ENCODE measurements around the gene HMOX1. TPM values are rescaled to one million over a fixed set of nuclear protein-coding genes. Genes with fewer than 3 reads are reported as not detected.

The HMOX1 gene
- total RNA-seq, 8 experiments from 2014 or later, result 1.9 to 60.6 (median 14.3) TPM

GRCh38 chr22:35406443-35406842 is 25.5 kb downstream of the HMOX1 start:
- Histone ChIP-seq H3K4me3 (no peak overlapping the region), H3K4me1 (replicated peaks in 1 of 2) (no peaks in the 10 kb centered on the region), H3K27ac (no peak overlapping the region)
- 80 to 100% (median 95%) methylated on average over 1 to 9 of the region's 13 CpGs; no CpG with 5 or more reads in 5 of the 10 experiments for WGBS, 10 experiments
- in situ Hi-C loops (cut with MboI; ENCODE audit: low pct_unique_long_range_greater_than_20kb in 2 of 9, low sequenced_read_pairs in 9 of 9, unreplicated experiment in 9 of 9), result no loop called here
- ATAC-seq (replicated peaks in 6 of 8), result no peak

GRCh38 chr22:35407362-35407761 is 26.5 kb downstream of the HMOX1 start:
- 50 to 100% (median 77%) methylated on average over 1 to 5 of the region's 7 CpGs; no CpG with 5 or more reads in 1 of the 10 experiments for WGBS, 10 experiments
- Histone ChIP-seq H3K4me3 (no peak overlapping the region), H3K4me1 (replicated peaks in 1 of 2) (no peaks in the 10 kb centered on the region), H3K27ac (no peak overlapping the region)
- no peak for ATAC-seq (replicated peaks in 6 of 8)
- in situ Hi-C loops (cut with MboI; ENCODE audit: low pct_unique_long_range_greater_than_20kb in 2 of 9, low sequenced_read_pairs in 9 of 9, unreplicated experiment in 9 of 9), result no loop called here

DNA sequence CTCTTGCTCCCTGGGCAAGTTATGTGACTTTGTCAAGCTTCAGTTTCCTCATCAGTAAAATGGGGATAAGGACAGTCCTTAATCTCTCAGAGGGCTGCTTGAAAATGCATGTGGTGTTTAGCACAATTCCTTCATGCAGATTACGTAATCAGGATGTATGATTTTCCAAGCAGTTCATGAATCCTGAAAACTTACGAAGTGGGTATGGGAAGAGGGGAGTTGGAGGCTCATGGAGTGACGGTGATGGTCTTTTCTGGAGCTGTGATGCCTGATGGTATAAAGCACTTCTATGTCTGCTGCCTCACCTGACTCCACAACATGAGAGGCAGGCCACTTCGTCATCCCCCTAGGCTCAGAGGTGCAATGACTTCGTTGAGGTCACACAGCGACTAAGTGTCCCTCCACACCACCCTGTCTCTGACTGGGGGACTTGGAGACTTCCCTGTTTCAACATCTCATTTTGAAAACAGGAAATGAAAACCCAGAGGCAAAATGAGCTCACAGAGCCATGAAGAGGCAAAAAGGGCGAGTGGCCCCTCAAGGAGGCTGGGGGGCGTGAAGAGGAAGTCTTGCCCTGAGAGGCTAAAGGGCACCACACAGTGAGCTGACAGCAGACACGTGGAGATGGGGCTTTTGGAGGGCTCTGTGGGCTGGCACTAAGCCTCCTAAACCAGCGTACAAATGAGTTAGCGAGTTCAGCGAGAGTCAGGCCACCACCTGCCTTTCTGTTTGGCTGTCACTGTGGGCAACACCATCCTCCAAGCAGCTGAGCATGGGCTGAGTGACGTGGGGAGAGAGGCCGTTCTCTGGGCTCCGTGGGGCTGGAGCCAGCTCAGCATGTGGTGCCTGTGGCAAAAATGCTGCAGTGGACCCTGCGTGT is 29.1 kb downstream of the HMOX1 start:
- in situ Hi-C loops (cut with MboI; ENCODE audit: low pct_unique_long_range_greater_than_20kb in 2 of 9, low sequenced_read_pairs in 9 of 9, unreplicated experiment in 9 of 9), result no loop called here
- 79 to 100% (median 93%) methylated on average over 1 to 9 of the region's 16 CpGs; no CpG with 5 or more reads in 1 of the 10 experiments for WGBS, 10 experiments
- H3K4me3 ChIP-seq, result no peak overlapping the region
- H3K4me1 ChIP-seq (replicated peaks in 1 of 2), result no peaks in the 10 kb centered on the region
- no peak overlapping the region for H3K27ac ChIP-seq
- no peak for ATAC-seq (replicated peaks in 6 of 8)

DNA sequence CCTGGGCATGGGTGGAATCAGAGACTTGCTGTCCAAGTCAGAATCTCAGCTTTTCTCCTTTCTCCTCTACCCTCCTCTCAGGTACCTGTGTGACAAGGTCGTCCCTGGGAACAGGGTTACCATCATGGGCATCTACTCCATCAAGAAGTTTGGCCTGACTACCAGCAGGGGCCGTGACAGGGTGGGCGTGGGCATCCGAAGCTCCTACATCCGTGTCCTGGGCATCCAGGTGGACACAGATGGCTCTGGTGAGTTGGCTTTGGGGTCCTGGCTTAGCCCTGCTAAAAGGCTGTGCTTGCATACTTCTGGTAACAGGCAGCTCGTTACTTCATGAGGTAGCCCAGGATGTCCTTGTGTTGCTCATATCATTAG is 29.8 kb downstream of the HMOX1 start:
- WGBS, 10 experiments, result 90 to 100% (median 100%) methylated on average over 2 to 5 of the region's 6 CpGs; no CpG with 5 or more reads in 5 of the 10 experiments
- in situ Hi-C loops (cut with MboI; ENCODE audit: low pct_unique_long_range_greater_than_20kb in 2 of 9, low sequenced_read_pairs in 9 of 9, unreplicated experiment in 9 of 9), result no loop called here
- ATAC-seq (replicated peaks in 6 of 8), result no peak
- no peak overlapping the region for H3K27ac ChIP-seq
- no peaks in the 10 kb centered on the region for H3K4me1 ChIP-seq (replicated peaks in 1 of 2)
- H3K4me3 ChIP-seq, result no peak overlapping the region

- ATAC-seq (replicated peaks in 6 of 8), result no peak
- Histone ChIP-seq H3K27ac (no peak overlapping the region), H3K4me1 (replicated peaks in 1 of 2) (no peaks in the 10 kb centered on the region), H3K4me3 (no peak overlapping the region)
- in situ Hi-C loops (cut with MboI; ENCODE audit: low pct_unique_long_range_greater_than_20kb in 2 of 9, low sequenced_read_pairs in 9 of 9, unreplicated experiment in 9 of 9), result no loop called here
- WGBS, 10 experiments, result 83 to 100% (median 89%) methylated on average over 2 to 6 of the region's 7 CpGs; no CpG with 5 or more reads in 4 of the 10 experiments
These were observed 30.2 kb downstream of the HMOX1 start for GRCh38 chr22:35411102-35411501.

DNA sequence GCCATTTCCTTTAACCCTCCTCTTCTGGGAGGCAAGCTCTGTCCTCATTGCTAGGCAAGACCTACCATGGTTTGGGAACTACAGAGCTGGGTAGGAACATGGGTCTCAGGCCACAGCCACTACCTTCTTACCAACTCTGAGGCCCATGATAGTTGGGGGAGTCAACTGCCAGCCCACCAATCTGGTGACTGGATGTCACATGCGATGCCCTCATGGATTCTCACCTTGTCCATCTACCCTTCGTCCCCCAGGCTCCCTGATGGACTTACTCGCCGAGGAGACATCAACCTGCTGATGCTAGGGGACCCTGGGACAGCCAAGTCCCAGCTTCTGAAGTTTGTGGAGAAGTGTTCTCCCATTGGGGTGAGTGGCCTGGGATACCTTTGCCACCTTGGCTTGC is 32.7 kb downstream of the HMOX1 start:
- 100% methylated on average over 2 of the region's 4 CpGs; no CpG with 5 or more reads in 8 of the 10 experiments for WGBS, 10 experiments
- no peaks in the 10 kb centered on the region for H3K4me1 ChIP-seq (replicated peaks in 1 of 2)
- in situ Hi-C loops (cut with MboI; ENCODE audit: low pct_unique_long_range_greater_than_20kb in 2 of 9, low sequenced_read_pairs in 9 of 9, unreplicated experiment in 9 of 9), result no loop called here
- no peak overlapping the region for H3K4me3 ChIP-seq
- ATAC-seq (replicated peaks in 6 of 8), result no peak
- H3K27ac ChIP-seq, result no peak overlapping the region

DNA sequence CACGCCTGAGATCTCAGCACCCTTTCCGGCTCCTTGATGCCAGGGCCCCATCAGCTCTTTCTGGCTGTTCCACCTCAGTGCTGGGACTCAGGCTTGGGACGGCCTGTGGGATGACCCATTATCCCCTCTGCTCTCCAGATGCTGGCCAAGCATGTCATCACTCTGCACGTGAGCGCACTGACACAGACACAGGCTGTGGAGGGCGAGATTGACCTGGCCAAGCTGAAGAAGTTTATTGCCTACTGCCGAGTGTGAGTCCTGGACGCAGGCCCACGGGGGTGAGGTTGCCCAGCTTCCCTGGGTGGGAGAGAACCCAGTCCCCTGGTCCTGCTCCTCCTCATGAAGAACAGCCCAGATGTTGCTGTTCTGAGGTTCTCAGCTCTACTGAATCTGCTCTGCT is 36.7 kb downstream of the HMOX1 start:
- in situ Hi-C loops (cut with MboI; ENCODE audit: low pct_unique_long_range_greater_than_20kb in 2 of 9, low sequenced_read_pairs in 9 of 9, unreplicated experiment in 9 of 9), result no loop called here
- WGBS, 10 experiments, result 80 to 100% (median 95%) methylated on average over 1 to 3 of the region's 9 CpGs; no CpG with 5 or more reads in 6 of the 10 experiments
- Histone ChIP-seq H3K4me1 (replicated peaks in 1 of 2) (no peaks in the 10 kb centered on the region), H3K4me3 (no peak overlapping the region), H3K27ac (no peak overlapping the region)
- ATAC-seq (replicated peaks in 6 of 8), result no peak

DNA sequence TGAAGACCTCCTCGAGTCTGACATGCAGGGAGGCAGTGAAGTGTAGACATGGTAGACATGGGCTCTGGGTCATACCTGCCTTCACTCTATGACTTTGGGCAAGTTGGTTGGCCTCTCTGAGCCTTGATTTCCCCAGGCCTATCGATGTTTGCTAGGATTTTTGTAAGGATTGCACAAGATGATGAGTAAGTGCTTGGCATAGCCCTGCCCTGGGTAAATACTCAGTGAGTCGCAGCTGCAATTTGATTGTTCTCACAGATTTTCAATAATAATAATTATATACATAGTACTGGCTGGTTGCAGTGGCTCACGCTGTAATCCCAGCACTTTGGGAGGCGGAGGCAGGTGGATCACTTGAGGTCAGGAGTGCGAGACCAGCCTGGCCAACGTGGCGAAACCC is 37.2 kb downstream of the HMOX1 start:
- no peak overlapping the region for H3K27ac ChIP-seq
- H3K4me1 ChIP-seq (replicated peaks in 1 of 2), result no peaks in the 10 kb centered on the region
- ATAC-seq (replicated peaks in 6 of 8), result no peak
- WGBS, 10 experiments, result 80 to 100% (median 95%) methylated on average over 1 to 6 of the region's 8 CpGs; no CpG with 5 or more reads in 1 of the 10 experiments
- H3K4me3 ChIP-seq, result no peak overlapping the region
- in situ Hi-C loops (cut with MboI; ENCODE audit: low pct_unique_long_range_greater_than_20kb in 2 of 9, low sequenced_read_pairs in 9 of 9, unreplicated experiment in 9 of 9), result no loop called here

GRCh38 chr22:35418731-35419130 is 37.8 kb downstream of the HMOX1 start:
- no peak overlapping the region for H3K27ac ChIP-seq
- in situ Hi-C loops (cut with MboI; ENCODE audit: low pct_unique_long_range_greater_than_20kb in 2 of 9, low sequenced_read_pairs in 9 of 9, unreplicated experiment in 9 of 9), result no loop called here
- 80 to 100% (median 94%) methylated on average over 1 to 3 of the region's 3 CpGs; no CpG with 5 or more reads in 7 of the 10 experiments for WGBS, 10 experiments
- H3K4me3 ChIP-seq, result no peak overlapping the region
- H3K4me1 ChIP-seq (replicated peaks in 1 of 2), result no peaks in the 10 kb centered on the region
- ATAC-seq (replicated peaks in 6 of 8), result no peak

- no peak for ATAC-seq (replicated peaks in 6 of 8)
- WGBS, 10 experiments, result 89 to 100% (median 98%) methylated on average over 2 to 7 of the region's 10 CpGs; no CpG with 5 or more reads in 2 of the 10 experiments
- H3K4me1 ChIP-seq (replicated peaks in 1 of 2), result no peaks in the 10 kb centered on the region
- H3K27ac ChIP-seq, result no peak overlapping the region
- in situ Hi-C loops (cut with MboI; ENCODE audit: low pct_unique_long_range_greater_than_20kb in 2 of 9, low sequenced_read_pairs in 9 of 9, unreplicated experiment in 9 of 9), result no loop called here
- no peak overlapping the region for H3K4me3 ChIP-seq
These were observed 38.9 kb downstream of the HMOX1 start for GRCh38 chr22:35419756-35420155.

GRCh38 chr22:35421121-35421520 is 40.2 kb downstream of the HMOX1 start:
- Histone ChIP-seq H3K27ac (no peak overlapping the region), H3K4me1 (replicated peaks in 1 of 2) (no peaks in the 10 kb centered on the region), H3K4me3 (no peak overlapping the region)
- in situ Hi-C loops (cut with MboI; ENCODE audit: low pct_unique_long_range_greater_than_20kb in 2 of 9, low sequenced_read_pairs in 9 of 9, unreplicated experiment in 9 of 9), result no loop called here
- WGBS, 10 experiments, result 80 to 97% (median 81%) methylated on average over 1 to 7 of the region's 12 CpGs; no CpG with 5 or more reads in 5 of the 10 experiments
- no peak for ATAC-seq (replicated peaks in 6 of 8)

- in situ Hi-C loops (cut with MboI; ENCODE audit: low pct_unique_long_range_greater_than_20kb in 2 of 9, low sequenced_read_pairs in 9 of 9, unreplicated experiment in 9 of 9), result no loop called here
- WGBS, 10 experiments, result 89 to 100% (median 100%) methylated on average over 1 to 3 of the region's 4 CpGs; no CpG with 5 or more reads in 5 of the 10 experiments
- no peak for ATAC-seq (replicated peaks in 6 of 8)
- Histone ChIP-seq H3K27ac (no peak overlapping the region), H3K4me3 (no peak overlapping the region), H3K4me1 (replicated peaks in 1 of 2) (no peaks in the 10 kb centered on the region)
These were observed 41.2 kb downstream of the HMOX1 start for GRCh38 chr22:35422145-35422544.

GRCh38 chr22:35422936-35423335 is 42.0 kb downstream of the HMOX1 start:
- no peaks in the 10 kb centered on the region for H3K4me1 ChIP-seq (replicated peaks in 1 of 2)
- in situ Hi-C loops (cut with MboI; ENCODE audit: low pct_unique_long_range_greater_than_20kb in 2 of 9, low sequenced_read_pairs in 9 of 9, unreplicated experiment in 9 of 9), result no loop called here
- 96 to 100% (median 100%) methylated on average over 1 to 4 of the region's 9 CpGs; no CpG with 5 or more reads in 6 of the 10 experiments for WGBS, 10 experiments
- no peak overlapping the region for H3K4me3 ChIP-seq
- no peak overlapping the region for H3K27ac ChIP-seq
- ATAC-seq (replicated peaks in 6 of 8), result no peak

GRCh38 chr22:35424081-35424480 is 43.2 kb downstream of the HMOX1 start:
- in situ Hi-C loops (cut with MboI; ENCODE audit: low pct_unique_long_range_greater_than_20kb in 2 of 9, low sequenced_read_pairs in 9 of 9, unreplicated experiment in 9 of 9), result no loop called here
- 91 to 100% (median 98%) methylated on average over 1 to 15 of the region's 26 CpGs; no CpG with 5 or more reads in 4 of the 10 experiments for WGBS, 10 experiments
- Histone ChIP-seq H3K27ac (no peak overlapping the region), H3K4me3 (no peak overlapping the region), H3K4me1 (replicated peaks in 1 of 2) (no peaks in the 10 kb centered on the region)
- no peak for ATAC-seq (replicated peaks in 6 of 8)

Measured in motor neuron (in vitro differentiated cells).